ENCODE results near the gene NEGR1. TPM values are rescaled to one million over a fixed set of nuclear protein-coding genes. Genes with fewer than 3 reads are reported as not detected.

NEGR1 gene
- total RNA-seq, 1 experiment from 2014 or later, result 4.1 TPM

GRCh38 chr1:71785000-71785399 is 497.3 kb downstream of the NEGR1 start:
- no peaks in the 10 kb centered on the region for H3K27me3 Mint-ChIP-seq (ENCODE audit: insufficient read depth, unreplicated experiment)
- peaks cover 5% of the 10 kb centered on the region for H3K4me1 Mint-ChIP-seq (ENCODE audit: insufficient read depth, unreplicated experiment)
- CTCF ChIA-PET, result interaction anchor here (0.6 kb wide), 1 partner anchor 1036 kb away, joined by 3 read pairs; no protein-coding TSS in a partner anchor
- intact Hi-C loops (cut with micrococcal nuclease), result no loop called here
- H3K9me3 Mint-ChIP-seq (ENCODE audit: unreplicated experiment), result no peaks in the 10 kb centered on the region
- no TSS peak for BruUV-seq (replicated peaks)
- DNase-seq (ENCODE audit: unreplicated experiment), result no peak
- H3K27ac Mint-ChIP-seq (ENCODE audit: low read depth, unreplicated experiment), result no peak overlapping the region
- TF ChIP-seq CTCF (IDR thresholded peaks at IDR 0.05; ENCODE audit: unreplicated experiment), result no peak
- POLR2A ChIA-PET, result no interaction called here
- no peaks in the 10 kb centered on the region for H3K36me3 Mint-ChIP-seq (ENCODE audit: insufficient read depth, unreplicated experiment)
- no peak overlapping the region for H3K4me3 Mint-ChIP-seq (ENCODE audit: unreplicated experiment)

DNA sequence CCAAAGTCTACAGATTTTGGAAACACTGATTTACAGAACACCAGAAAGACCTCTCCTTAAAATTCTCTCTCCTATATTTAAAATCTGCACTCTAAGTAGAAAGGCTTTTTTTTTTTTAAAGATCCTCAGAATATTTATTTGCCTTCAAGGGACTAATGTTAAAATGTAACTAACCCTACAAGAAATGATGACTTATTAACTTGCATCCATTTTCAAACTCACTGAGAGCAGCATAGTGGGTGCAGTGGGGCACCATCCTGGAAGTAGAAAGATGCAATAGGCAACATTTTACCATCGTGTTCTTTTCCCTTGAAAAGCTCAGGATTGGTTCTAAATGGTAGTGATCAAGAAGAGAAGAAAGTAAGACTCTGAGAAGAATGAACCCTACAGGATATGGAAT is 498.1 kb downstream of the NEGR1 start:
- no TSS peak for BruUV-seq (replicated peaks)
- ChIA-PET CTCF (interaction anchor here (0.6 kb wide), 1 partner anchor 474 kb away, joined by 3 read pairs; no protein-coding TSS in a partner anchor), POLR2A (no interaction called here)
- no peaks in the 10 kb centered on the region for H3K9me3 Mint-ChIP-seq (ENCODE audit: unreplicated experiment)
- intact Hi-C loops (cut with micrococcal nuclease), result no loop called here
- no peaks in the 10 kb centered on the region for H3K36me3 Mint-ChIP-seq (ENCODE audit: insufficient read depth, unreplicated experiment)
- no peaks in the 10 kb centered on the region for H3K27me3 Mint-ChIP-seq (ENCODE audit: insufficient read depth, unreplicated experiment)
- no peak overlapping the region for H3K4me3 Mint-ChIP-seq (ENCODE audit: unreplicated experiment)
- TF ChIP-seq CTCF (IDR thresholded peaks at IDR 0.05; ENCODE audit: unreplicated experiment), result no peak
- no peak for DNase-seq (ENCODE audit: unreplicated experiment)
- H3K27ac Mint-ChIP-seq (ENCODE audit: low read depth, unreplicated experiment), result no peak overlapping the region
- peaks cover 5% of the 10 kb centered on the region for H3K4me1 Mint-ChIP-seq (ENCODE audit: insufficient read depth, unreplicated experiment)

DNA sequence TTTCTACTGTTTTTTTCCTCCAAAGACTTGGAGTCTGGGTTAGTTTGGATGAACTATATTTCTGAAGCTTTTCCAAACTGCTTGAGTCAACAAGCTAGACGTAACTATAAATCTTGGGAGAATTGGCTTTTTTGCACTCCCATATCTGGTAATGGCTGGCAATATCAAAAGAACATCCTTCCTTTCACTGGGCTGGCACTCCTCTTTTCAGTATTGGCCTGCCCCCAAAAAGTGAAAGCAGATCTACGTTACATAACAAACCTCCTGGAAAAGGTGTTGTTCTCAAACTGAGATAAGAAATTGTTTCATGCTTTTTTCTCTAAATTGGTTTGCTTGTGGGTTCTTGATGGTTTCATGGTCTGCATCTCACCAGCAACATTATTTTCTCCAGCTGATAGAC is 499.3 kb downstream of the NEGR1 start:
- DNase-seq (ENCODE audit: unreplicated experiment), result no peak
- Mint-ChIP-seq H3K9me3 (ENCODE audit: unreplicated experiment) (no peaks in the 10 kb centered on the region), H3K27ac (ENCODE audit: low read depth, unreplicated experiment) (no peak overlapping the region), H3K4me1 (ENCODE audit: insufficient read depth, unreplicated experiment) (peaks cover 5% of the 10 kb centered on the region), H3K36me3 (ENCODE audit: insufficient read depth, unreplicated experiment) (no peaks in the 10 kb centered on the region), H3K4me3 (ENCODE audit: unreplicated experiment) (no peak overlapping the region), H3K27me3 (ENCODE audit: insufficient read depth, unreplicated experiment) (no peaks in the 10 kb centered on the region)
- no TSS peak for BruUV-seq (replicated peaks)
- CTCF ChIA-PET, result interaction anchor here (0.7 kb wide), 1 partner anchor 15 kb away, joined by 4 read pairs; no protein-coding TSS in a partner anchor
- intact Hi-C loops (cut with micrococcal nuclease), result no loop called here
- TF ChIP-seq CTCF (IDR thresholded peaks at IDR 0.05; ENCODE audit: unreplicated experiment), result no peak
- POLR2A ChIA-PET, result no interaction called here

GRCh38 chr1:71781450-71781849 is 500.9 kb downstream of the NEGR1 start:
- POLR2A ChIA-PET, result interaction anchor here (0.6 kb wide), 1 partner anchor 775 kb away, joined by 3 read pairs; no protein-coding TSS in a partner anchor
- no peak overlapping the region for H3K4me3 Mint-ChIP-seq (ENCODE audit: unreplicated experiment)
- no peaks in the 10 kb centered on the region for H3K36me3 Mint-ChIP-seq (ENCODE audit: insufficient read depth, unreplicated experiment)
- H3K4me1 Mint-ChIP-seq (ENCODE audit: insufficient read depth, unreplicated experiment), result peaks cover 5% of the 10 kb centered on the region
- H3K9me3 Mint-ChIP-seq (ENCODE audit: unreplicated experiment), result no peaks in the 10 kb centered on the region
- no peaks in the 10 kb centered on the region for H3K27me3 Mint-ChIP-seq (ENCODE audit: insufficient read depth, unreplicated experiment)
- no TSS peak for BruUV-seq (replicated peaks)
- intact Hi-C loops (cut with micrococcal nuclease), result no loop called here
- no peak for TF ChIP-seq CTCF (IDR thresholded peaks at IDR 0.05; ENCODE audit: unreplicated experiment)
- DNase-seq (ENCODE audit: unreplicated experiment), result no peak
- H3K27ac Mint-ChIP-seq (ENCODE audit: low read depth, unreplicated experiment), result no peak overlapping the region
- CTCF ChIA-PET, result no interaction called here
